DMS114 treated with DMSO at 0.1 percent for 48 hours (cell line): ENCODE data around the gene IRS1.
"Not testable (repeated sequence)": the region's sequence is repeated elsewhere in the genome, so short reads cannot be mapped to it uniquely, and the experiment has no call there.

Experiments used
- DNase-seq: peaks from one replicate; lab custom pipeline; 2025; ENCODE audit not compliant: unreplicated experiment; lab: John Stamatoyannopoulos, UW

The IRS1 gene

GRCh38 chr2:226799211-226799975, at the start of gene IRS1:
IRS1 (minus strand) TSS chr2:226799820; CDS start chr2:226798738, 1,082 bp downstream.
- DNase-seq = peak; percentile 29

DNA sequence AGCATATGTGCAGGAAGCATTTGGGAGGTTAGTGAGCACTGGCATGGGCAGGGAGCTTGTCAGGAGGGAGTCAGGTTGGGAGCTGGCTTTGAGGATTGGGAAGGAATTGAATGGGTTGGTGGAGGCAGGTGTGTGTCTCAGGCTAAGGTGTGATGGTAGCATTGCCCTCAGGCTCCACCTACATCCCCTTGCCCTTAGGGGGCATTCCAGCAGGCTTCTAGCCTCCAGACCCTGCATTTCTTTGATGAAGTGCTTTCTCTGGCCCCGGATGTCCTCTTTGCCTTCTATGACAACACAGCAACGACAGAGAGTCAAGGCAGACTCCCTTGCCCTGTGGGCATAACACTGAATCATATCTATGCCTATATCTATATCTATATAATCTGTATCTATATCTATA, 49.7 kb upstream of the IRS1 start:
- DNase-seq = no peak

DNA sequence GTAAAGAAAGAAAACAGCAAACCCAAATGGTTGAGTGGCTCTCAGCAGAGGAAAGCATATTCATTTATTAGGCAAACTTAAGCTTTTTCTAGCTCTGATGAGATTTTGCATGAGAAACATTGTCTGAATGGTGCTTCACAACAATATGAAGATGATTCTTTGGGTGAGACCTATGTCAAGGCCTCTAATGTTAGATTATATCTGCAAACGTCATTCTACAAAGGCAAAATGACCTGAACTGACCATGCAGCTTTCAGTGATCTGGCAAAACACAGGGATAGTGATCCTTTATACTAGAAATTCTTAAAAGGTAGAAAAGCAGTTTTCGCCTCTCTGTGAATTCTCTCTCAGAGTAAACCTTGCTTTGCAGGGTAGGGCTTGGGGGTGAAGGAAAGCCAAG, 47.9 kb upstream of the IRS1 start:
- DNase-seq = no peak

- no peak for DNase-seq
Observed at GRCh38 chr2:226847090-226847489, 47.5 kb upstream of the IRS1 start.

- DNase-seq = no peak
Observed at GRCh38 chr2:226845386-226846116, 45.9 kb upstream of the IRS1 start.

- DNase-seq = not testable (repeated sequence)
Observed at GRCh38 chr2:226843001-226843400, 43.4 kb upstream of the IRS1 start.

- no peak for DNase-seq
Observed at GRCh38 chr2:226839951-226840350, 40.3 kb upstream of the IRS1 start.

DNA sequence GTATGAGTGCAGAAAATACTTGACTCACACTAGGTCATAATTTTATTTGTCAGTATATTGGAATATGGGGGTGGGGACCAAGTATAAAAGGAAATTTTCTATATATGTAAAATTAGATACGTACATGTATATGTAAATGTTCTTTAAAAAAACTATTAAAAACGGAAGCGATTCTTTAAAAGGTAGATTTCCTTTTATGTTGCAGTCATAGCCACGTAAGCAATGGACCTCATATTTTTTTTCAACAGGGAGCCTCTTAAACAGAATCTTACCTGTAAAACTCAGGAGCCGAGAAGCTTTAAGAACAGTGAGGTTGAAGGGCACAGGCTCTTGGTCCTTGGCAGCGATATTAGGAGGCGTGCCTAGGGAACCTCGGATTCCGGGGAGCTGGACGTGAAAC, 39.5 kb upstream of the IRS1 start:
- no peak for DNase-seq

DNA sequence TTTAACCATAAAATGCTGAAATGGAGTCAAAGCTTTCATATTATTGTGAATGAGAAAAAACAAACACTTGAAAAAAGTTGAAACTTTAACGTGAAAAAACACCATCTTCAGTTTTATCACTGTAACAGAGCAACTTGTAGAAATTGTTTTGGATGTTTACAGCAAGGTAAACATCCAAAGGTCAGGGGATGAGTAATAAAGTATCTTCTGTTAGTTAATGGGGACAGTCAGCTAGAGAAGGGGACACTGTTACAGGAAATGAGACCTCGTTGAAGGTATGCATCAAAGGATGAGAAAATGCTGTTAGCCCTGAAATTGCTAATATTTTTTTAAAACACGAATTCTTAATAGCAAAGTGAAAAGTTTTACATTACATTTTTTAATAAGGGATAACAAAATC, 39.1 kb upstream of the IRS1 start:
- no peak for DNase-seq

GRCh38 chr2:226837787-226838603, 38.4 kb upstream of the IRS1 start:
- DNase-seq = no peak

DNA sequence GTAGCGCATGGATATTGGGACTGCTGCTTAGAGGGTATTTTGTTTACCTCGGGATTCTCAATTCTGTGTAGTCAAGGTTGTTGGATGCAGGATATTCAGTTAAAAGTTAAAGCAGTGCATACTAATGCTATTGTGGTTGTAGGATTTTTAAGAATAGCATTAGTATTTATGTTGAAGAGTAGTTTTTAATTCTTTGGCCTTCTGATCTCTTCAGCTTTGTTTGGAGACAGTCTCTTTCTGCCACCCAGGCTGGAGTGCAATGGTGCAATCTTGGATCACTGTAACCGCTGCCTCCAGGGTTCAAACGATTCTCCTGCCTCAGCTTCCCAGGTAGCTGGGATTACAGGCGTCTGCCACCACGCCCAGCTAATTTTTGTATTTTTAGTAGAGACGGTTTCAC, 37.7 kb upstream of the IRS1 start:
- DNase-seq = no peak

- DNase-seq = no peak
Observed at GRCh38 chr2:226836548-226836885, 36.9 kb upstream of the IRS1 start.

- peak; percentile 75 for DNase-seq
Observed at GRCh38 chr2:226835796-226836547, 36.4 kb upstream of the IRS1 start, which contains the start of gene RHBDD1. RHBDD1 (plus strand) TSS chr2:226836054; CDS start chr2:226864694, 28,640 bp downstream.

DNA sequence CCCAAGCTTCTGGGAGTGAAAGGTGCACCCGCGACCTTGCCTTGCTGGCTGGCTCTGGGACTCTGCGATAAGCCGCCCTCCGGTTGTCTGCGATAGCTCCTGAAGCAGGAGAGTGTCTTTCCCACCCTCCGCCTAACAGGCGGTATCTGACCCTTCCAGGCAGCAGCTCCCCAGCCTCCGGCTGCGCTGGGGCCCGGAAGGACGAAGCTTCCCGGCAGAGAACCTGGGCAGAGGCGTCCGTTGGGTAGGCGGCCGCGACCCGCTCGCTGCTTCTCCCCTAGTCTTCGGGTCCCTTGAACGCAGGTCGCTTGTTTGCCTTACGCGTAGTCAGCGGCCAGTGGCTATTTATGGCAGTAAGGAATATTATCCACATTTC, 35.8 kb upstream of the IRS1 start:
- peak; percentile 43 for DNase-seq

- not testable (repeated sequence) for DNase-seq
Observed at GRCh38 chr2:226834880-226835279, 35.3 kb upstream of the IRS1 start.

- DNase-seq = no peak
Observed at GRCh38 chr2:226832061-226832460, 32.4 kb upstream of the IRS1 start.

DNA sequence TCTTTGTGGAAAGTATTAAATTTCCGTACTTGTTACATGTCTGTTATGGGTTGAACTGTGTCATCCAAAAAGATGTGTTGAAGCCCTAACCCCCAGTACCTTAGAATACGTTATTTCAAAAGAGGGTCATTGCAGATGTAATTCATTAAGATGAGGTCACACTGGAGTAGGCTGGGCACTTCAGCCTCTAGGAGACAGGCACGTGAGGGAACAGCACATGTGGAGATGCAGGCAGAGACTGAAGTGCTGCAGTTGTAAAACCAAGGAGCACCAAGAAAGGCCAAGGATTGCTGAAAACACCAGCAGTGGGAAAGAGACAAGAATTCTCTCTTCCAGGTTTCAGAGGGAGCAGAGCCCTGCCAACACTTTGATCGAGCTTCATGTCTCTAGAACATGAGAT, 31.6 kb upstream of the IRS1 start:
- DNase-seq = no peak

DNA sequence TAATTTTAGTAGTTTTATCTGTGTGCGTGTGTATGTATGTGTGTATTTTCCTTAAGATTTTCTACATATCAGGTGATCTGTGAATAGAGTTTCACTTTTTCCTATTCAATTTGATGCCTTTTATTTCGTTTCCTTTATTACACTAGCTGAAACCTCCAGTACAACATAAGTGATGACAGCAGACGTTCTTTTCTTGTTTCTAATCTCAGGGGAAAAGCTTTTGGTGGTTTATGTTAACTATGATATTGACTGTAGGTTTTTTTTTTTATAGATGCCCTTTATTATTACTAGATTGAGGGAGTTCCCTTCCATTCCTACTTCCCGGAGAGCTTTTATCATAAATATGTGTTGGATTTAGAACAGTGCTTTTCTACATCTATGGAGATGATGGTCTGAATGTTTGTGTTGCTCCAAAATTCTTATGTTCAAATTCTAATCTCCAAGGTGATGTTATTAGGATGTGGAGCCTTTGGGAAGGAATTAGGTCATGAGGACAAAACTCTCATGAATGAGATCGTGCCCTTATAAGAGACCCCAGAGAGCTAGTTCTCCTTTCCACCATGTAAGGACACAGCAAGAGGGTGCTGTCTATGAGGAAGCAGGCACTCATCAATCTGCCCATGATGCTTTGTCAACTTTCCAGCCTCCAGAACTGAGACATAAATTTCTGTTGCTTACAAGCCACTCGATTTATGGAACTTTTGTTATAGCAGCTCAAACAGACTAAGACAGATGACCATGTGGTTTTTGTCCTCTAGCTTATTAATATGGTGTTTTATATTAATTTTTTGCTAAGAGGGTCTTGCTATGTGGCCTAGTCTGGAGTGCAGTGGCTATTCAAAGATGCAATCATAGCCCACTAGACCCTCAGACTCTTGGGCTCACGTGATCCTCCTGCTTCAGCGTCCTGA, 30.4 kb upstream of the IRS1 start:
- no peak for DNase-seq

GRCh38 chr2:226828191-226828590, 28.6 kb upstream of the IRS1 start:
- DNase-seq = no peak

DNA sequence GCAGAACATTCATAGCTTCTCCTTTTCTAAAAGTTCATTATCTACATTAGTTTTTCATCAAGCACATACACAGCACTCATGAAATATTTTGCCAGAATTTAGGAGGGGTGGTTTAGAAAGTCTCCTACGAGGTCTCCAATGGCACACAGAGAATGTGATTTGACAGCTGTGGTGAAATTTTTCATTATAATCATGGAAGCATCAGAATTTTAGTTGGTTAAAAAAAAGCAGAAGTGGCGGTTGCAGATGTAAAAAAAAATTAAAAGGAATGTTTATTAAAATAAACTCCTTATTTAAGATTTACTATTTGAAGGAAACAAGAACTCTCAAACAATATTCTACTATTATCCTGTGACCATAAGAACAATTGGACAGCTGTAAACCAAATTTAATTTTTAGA, 25.4 kb upstream of the IRS1 start:
- no peak for DNase-seq
